GM18909 (cell line): ENCODE results near the gene ZFAND5.

Experiments used
- ATAC-seq: cut with Tn5 transposase; IDR thresholded peaks from one replicate; pipeline ENCODE4 v1.9.1; 2021; ENCODE audit warnings: mild to moderate bottlenecking; ENCODE audit not compliant: unreplicated experiment, poor library complexity

Gene ZFAND5

DNA sequence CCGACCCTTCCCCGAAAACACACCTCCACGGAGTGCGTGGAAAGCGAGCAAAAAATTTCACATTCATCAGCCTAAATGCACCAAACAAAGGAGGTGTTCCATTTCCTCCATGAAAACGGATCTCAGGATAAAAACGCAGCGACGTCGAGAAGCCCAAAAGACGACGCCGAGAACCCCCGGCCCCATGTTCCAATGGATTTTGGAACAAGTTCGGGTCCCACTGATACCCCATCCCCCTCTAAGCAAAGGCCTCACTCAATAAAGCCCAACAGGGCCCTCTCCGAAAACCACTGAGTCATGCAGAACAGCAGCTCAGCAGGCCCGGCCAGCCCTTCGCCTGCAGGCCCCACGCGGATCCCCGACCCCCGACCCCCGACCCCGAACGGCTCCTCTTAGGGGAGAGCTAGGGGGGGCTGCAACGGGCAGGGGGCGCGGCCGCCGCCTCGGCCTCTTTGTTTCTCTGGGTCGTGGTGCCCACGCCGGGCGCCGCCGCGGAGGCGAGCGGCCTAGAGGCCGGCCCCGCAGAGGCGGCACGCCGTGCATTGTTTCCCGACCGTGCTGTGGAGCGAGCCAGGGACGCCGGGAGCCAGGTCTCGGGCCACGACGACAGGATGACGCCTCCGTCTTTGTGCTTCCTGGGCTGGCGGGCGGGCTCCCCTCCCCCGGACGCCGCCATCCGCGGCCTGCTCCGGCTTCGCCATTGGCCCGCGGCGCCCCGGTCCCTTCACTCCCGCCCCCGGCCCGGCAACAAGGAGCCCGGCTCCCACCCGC lies 915 bp downstream of the ZFAND5 start:
- ATAC-seq = peak; percentile 40

DNA sequence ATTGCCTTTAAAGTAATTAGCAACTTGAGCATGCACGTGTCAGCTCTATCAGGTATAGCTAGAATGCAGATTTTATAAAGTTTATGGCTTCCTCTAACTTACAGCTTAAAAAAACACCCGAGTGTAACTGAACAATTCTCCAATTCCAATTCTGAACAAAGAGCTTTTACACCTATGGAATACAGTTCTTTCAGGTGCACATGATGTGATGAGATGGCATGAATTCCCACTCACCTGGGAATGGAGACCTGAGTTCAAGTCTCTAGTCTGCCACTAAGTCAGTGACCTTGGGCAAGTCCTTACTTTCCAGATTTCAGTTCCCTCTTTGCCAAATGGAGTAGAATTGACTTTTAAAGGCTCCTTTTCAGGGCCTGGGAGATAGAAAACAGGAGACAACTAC lies 1.8 kb downstream of the ZFAND5 start:
- no peak for ATAC-seq

DNA sequence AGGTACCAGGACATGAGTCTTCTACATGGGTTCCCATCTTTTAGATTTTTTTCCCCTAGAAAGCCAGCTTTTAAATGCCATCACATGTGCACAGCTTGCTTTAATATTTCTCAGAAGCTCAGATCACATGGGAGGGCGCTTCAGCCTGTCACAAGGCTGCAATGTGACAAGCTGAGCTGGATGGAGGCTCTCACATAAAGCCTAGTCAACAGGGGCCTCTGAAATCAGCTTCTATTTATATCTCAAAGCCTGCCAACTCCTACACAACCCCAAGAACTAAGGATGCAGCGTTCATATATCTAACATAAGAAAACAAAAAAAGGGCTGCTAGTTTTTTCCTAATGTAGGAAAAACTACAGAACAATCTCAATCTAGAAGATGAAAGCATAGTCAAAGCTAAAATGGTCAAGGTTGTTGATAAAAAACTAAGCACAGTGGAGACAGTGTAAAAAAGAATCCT lies 2.3 kb downstream of the ZFAND5 start:
- peak; percentile 36 for ATAC-seq

DNA sequence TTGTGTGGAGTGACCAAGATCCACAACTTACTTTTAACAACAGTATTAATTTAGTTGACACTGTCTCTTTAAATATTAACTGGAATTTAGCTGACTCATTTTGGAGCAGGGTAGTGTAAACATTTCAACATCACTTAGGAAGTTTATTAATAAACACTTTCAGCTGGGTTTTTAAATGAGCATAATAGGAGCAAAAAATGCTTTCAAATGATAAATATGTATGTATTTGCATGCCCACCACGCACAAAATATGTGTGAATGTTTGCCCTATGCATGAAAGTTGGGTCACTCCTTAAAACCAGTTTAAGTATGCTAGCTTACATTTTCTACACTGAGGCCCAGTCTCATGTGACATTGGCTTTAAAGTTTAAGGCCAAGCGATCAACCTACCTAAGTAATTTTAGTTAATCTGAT lies 2.9 kb downstream of the ZFAND5 start:
- ATAC-seq = no peak

DNA sequence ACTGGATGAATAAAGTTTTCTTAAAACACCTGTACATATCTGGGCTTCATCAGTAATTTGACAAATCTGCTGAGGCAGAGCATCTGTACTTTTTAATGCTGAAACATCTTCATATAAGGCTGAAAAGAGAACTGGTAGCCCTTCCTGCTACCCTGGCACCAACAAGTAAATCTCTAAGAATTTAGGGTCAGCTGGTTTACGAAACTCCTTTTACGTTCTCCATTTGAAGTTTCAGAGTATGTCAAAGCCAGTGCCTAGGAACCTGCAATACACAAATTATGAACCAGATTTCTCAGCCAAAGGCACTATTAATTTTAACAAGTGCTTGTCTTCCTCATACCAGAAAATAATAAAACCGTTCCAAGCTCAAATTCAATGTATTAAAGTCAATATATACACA lies 3.8 kb downstream of the ZFAND5 start:
- no peak for ATAC-seq

DNA sequence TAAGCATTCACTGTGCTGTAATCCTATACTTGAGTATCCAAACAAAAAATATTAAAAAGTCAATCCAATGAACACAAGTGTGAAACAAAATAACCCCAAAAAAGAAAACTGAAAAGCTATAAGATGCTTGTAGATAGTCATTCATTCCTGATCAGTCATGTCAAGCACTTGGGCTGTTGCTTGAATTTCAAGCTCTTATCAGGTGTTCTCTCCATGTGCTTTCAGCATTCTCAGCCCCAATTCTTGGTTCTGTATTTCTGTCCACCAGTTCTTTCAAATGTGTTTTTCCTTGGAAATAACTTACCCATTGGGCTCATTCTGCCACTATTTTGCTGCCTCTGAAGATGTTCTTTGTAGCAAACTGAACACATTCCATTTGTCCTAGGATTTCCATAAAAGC lies 4.7 kb downstream of the ZFAND5 start:
- ATAC-seq = no peak

GRCh38 chr9:72356041-72356582 lies 8.9 kb downstream of the ZFAND5 start:
- ATAC-seq = no peak

DNA sequence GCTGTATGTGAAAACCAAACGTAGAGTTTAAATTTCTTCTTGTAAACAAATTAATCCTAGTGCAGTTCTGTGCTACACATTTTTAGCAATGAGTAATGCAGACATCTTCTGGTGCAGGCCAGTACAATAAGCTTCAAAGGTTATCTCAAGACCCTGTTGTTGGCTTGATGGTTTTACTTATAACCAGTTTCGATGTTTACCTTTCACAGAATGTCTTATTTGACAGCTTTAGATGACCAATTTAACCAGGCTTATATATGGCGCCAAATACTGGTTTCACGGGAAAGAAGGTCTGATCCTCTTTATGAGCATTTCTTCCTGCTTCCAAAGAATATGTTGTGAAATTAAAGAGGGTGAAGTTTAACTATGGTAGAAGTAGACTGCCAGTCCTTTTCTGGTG lies 9.9 kb downstream of the ZFAND5 start:
- ATAC-seq = no peak

DNA sequence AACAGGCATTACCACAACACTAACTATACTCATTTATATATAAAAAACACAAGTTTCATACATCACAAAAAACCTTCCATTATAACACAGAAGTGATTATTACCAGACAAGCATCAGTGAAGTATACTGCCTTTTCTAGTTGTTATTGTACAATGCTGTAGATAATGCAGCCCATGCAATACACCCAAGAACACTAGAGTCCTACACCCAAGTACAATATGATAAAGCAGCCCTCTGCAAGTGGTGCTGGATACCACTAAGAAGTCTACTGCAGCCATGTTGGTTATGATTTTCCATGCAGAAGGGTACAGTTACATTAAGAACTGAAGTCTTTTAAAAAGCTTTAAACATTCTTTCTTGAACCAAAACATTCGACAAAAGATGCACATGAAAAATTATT lies 10.3 kb downstream of the ZFAND5 start:
- no peak for ATAC-seq

DNA sequence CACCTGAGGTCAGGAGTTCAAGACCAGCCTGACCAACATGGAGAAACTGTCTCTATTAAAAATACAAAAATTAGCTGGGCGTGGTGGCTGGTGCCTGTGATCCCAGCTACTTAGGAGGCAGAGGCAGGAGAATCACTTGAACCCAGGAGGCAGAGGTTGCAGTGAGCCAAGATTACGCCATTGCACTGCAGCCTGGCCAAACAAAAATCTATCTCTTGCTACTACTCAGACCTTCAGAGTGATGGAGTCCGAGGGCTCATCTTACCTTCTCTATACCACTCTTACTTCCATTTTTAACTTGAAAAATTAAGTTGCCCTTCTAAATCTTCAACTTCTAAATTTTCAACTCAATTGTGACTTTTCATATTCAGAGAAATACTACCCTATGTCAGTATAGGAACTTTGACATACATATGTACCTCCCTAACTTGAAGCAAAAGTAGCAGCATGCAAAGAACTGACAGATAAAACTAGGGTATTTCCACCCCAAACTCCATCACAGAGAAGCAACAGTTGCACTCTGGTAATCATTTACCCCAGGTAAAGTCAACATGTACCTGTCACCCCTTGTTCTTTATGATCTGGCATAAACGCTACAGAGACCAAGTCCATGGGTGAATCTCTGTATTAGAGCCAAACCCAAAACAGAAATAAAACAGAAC lies 11.4 kb downstream of the ZFAND5 start:
- ATAC-seq = no peak

GRCh38 chr9:72352911-72353388 lies 12.1 kb downstream of the ZFAND5 start:
- ATAC-seq = no peak

DNA sequence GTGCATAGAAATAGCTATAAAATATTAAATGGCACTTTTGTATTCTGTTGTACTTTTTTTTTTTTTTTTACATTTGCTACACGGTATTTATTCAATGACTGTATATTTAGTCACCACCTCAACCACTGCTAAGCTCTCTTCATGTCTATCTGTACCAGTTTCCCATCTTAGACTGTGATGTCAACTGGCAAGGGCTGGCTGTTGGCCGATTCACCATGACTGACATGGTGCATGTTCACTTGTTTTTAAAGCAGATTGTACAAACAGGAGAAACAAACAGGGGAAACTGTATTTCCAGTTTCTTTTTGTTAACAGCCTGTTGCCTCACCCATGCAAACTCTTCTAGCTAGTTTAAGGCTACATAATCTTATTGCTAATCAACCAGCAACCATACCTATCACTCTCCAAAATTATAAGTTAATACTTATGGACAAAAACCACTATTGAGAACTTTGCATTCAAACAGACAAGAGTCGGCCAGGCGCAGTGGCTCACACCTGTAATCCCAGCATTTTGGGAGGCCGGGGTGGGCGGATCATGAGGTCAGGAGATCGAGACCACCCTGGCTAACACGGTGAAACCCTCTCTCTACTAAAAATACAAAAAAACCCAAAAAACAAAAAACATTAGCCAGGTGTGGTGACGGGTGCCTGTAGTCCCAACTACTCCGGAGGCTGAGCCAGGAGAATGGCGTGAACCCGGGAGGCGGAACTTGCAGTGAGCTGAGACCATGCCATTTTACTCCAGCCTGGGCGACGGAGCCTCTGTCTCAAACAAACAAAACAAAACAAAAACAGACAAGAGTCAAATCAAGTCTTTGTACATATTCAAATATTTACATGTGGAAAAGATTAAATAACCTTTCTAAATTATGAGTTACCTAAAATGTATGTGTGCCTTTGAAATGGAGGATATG lies 13.2 kb downstream of the ZFAND5 start:
- ATAC-seq = no peak

- ATAC-seq = no peak
Observed at GRCh38 chr9:72349911-72350310, 15.1 kb downstream of the ZFAND5 start.

DNA sequence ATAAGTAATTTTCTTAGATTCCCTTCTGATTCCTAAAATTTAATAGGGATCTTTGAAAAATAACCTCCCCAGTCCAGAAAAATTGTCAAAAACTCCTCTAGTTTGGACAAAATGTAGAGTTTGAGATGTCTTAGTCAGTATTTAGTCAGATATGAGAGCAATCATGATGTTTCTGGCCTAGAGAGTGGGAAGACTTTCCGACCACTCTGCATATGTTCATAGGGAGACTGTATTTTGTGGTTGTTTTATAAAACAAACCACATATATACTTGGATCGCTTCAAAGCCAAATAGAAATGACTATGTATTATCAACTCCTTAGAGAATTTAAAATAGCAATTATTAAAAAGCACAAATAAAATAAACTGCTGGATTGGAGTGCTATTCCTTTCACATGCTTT lies 15.8 kb downstream of the ZFAND5 start:
- ATAC-seq = no peak

GRCh38 chr9:72346333-72346732 lies 18.7 kb downstream of the ZFAND5 start:
- ATAC-seq = no peak

- ATAC-seq = no peak
Observed at GRCh38 chr9:72338631-72339030, 26.4 kb downstream of the ZFAND5 start.

GRCh38 chr9:72337286-72337685 lies 27.7 kb downstream of the ZFAND5 start:
- no peak for ATAC-seq

DNA sequence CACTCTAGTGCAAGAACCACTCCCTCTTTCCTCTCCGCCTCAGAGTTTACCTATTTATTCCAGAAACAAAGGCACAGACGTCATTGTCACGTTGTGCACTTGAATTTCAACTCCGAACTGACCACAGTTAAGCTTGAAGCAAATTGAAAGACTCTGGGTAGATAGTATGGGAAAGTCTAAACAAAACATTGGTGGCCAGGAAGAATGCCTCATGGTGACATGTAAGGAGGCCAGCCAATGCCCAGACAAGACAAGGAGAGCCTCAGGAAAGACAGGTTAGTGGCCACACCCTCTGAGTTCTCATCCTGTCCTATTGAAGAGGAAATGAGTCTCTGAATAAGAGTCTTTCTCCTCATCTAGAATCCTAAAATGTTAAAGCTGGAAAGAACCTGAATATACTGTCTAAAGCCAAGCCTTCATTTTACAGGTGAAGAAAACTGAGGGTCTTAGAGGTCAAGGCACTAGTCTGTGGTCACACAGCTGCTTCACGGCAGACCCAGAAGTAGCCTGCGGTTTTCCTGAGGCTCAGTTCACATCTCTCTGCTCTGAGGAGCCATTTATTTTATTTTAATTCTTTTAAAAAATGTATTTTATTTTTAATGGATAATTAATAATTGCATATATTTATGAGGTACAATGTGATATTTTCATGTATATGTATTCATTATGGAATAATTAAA lies 30.2 kb downstream of the ZFAND5 start:
- no peak for ATAC-seq

DNA sequence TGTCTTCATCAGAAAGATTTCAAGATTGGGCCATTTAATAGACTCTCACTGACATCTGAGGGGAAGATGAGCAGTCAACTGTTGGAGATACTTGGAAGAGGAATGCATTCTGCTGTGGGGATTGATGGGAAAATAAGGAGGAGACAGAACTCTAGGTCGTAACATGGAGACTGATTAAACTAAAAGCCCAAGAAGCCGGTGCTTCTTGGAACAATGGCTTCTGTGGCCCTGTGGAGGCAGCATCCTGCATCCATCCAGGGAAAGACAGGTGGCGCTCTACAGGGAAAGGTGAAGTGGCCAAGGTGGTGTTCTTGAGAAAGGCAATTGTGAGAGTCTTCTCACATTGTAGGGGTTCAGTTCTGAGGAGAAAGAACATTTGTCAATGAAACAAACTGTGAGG lies 31.3 kb downstream of the ZFAND5 start:
- no peak for ATAC-seq

DNA sequence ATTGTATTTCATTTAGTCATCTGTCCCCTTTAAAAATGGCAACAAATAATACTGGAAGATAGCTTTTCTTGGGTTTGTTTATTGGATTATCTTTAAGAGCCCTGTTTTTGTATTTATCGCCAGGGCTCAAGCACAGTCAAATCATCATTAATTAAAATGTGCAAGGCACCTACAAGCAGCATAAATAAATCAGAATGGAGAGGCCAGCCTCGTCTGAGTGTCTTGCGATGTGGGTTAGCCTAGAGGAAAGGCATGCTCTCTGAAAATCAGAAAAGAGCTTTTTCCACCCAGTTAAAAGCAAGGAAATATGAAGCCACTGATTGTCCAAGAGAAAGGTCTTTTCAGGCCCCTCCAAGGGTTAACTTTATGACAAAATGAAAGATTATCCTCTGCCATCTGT lies 31.8 kb downstream of the ZFAND5 start:
- ATAC-seq = no peak
